Psoas muscle (tissue), 8 donors: Measurements from ENCODE around the gene DAPK3. TPM values are rescaled to one million over a fixed set of nuclear protein-coding genes. Genes with fewer than 3 reads are reported as not detected.
"Not testable (repeated sequence)": the region's sequence is repeated elsewhere in the genome, so short reads cannot be mapped to it uniquely, and the experiment has no call there.

ENCODE experiments used
- ATAC-seq, 4 donors: fragments of 200-7000 bp; cut with Tn5 transposase; one replicate each; pipeline ENCODE4 v1.9.1; 2020; ENCODE audit warnings: moderate library complexity in 3 of 4, mild to moderate bottlenecking in 2 of 4
- DNase-seq, 2 donors: peaks; one replicate each; pipeline ENCODE4 v3.0.0-alpha.2; 2020
- H3K27ac ChIP-seq: fragments of 200-600 bp; one replicate; pipeline ENCODE4 v1.8.0; 2022
- H3K27me3 ChIP-seq, 3 donors: fragments of 200-600 bp in 1 of 3; one replicate each; pipeline versions ENCODE4 v1.6.1 to v1.8.0; 2013 to 2022; ENCODE audit warnings: low read length in 2 of 3, mild to moderate bottlenecking in 2 of 3, moderate library complexity in 1 of 3; ENCODE audit not compliant: insufficient read depth in 3 of 3
- H3K36me3 ChIP-seq, 2 donors: fragments of 200-600 bp in 1 of 2; one replicate each; pipeline versions ENCODE4 v1.6.1 to v1.8.0; 2013 to 2022; ENCODE audit warnings: low read depth in 1 of 2, mild to moderate bottlenecking in 1 of 2, moderate library complexity in 1 of 2; ENCODE audit not compliant: insufficient read depth in 1 of 2
- H3K4me1 ChIP-seq: fragments of 200-600 bp; one replicate; pipeline ENCODE4 v1.8.0; 2022
- H3K4me3 ChIP-seq: fragments of 200-600 bp; one replicate; pipeline ENCODE4 v1.8.0; 2022; ENCODE audit warnings: mild to moderate bottlenecking
- H3K9me3 ChIP-seq: fragments of 200-600 bp; one replicate; pipeline ENCODE4 v1.8.0; 2022
- WGBS, 3 donors: extraction: QIAGEN DNeasy Blood & Tissue Kit; methylation state at CpG; one replicate each; pipeline versions ENCODE4 v1.1.6 to v1.1.7; 2013; 5-methylcytosine and 5-hydroxymethylcytosine counted together
- intact Hi-C, 2 donors: fragments of 100-400 bp; cut with DNase I; formaldehyde crosslinking; loops; one replicate each; pipeline versions ENCODE4 v1.11.0 to v1.14.2; 2022
- polyA plus RNA-seq, 3 donors: library from polyadenylated mRNA; stranded (reverse); fragments of 200-250 nt; gene quantifications; one replicate each; pipeline ENCODE4 v1.2.3, GENCODE V29; 2013
- total RNA-seq, 4 donors: library from RNA; stranded (reverse); fragmentation: NEBNext Ultra II Directional in 2 of 4; extraction: Animal tissue kit (Norgen Biotek cat#: 25700) in 2 of 4; gene quantifications; one replicate each; pipeline versions ENCODE4 v1.2.1 to v1.2.4, GENCODE V29; 2021 to 2023
- TF ChIP-seq, protein P1 (sequence below): fragments of 200-600 bp; IDR thresholded peaks from one replicate; pipeline ENCODE4 v1.8.0; 2022; ENCODE audit warnings: antibody characterized with exemption
- donor health status: healthy with polysubstance abuse.
- donor health status: DM: no; HTN: no; CAD: no; lungs with moderate emphysema.
- donor health status: Bipolar disorder and iron deficiency.
- donor health status: healthy.
- donor health status: DM: yes; HTN: yes; CAD: no.
- donor health status: DM: no; HTN: no; CAD: no.
- donor health status: DM: no; HTN: no; CAD: no.
- donor health status: DM: yes; HTN: yes; CAD: no.

Gene DAPK3
- total and polyA plus RNA-seq, 7 donors, result 92.6 to 176 (median 142) TPM

DNA sequence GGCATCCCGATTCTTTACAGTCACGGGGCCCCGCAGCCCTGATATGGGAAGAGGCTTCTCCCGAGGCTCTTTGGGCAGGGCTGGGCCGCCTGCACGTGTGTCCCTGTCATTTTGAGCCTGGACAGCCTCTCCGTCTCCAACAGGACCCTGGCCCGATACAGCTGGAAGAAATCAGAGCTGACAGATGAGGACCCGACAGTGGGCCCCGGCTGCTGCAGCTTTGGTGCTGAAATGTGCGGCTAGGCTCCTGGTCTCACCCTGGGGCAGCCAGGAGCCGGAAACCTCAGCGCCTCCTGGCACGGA lies 39.9 kb upstream of the DAPK3 start:
- peak overlapping the region; percentile 91 for H3K27ac ChIP-seq
- H3K36me3 ChIP-seq, result peaks cover 5 to 21% of the 10 kb centered on the region in 2 donors
- H3K4me3 ChIP-seq, result peak overlapping the region; percentile 87
- peaks cover 64% of the 10 kb centered on the region for H3K4me1 ChIP-seq
- no peaks in the 10 kb centered on the region for H3K27me3 ChIP-seq
- TF ChIP-seq, protein P1, sequence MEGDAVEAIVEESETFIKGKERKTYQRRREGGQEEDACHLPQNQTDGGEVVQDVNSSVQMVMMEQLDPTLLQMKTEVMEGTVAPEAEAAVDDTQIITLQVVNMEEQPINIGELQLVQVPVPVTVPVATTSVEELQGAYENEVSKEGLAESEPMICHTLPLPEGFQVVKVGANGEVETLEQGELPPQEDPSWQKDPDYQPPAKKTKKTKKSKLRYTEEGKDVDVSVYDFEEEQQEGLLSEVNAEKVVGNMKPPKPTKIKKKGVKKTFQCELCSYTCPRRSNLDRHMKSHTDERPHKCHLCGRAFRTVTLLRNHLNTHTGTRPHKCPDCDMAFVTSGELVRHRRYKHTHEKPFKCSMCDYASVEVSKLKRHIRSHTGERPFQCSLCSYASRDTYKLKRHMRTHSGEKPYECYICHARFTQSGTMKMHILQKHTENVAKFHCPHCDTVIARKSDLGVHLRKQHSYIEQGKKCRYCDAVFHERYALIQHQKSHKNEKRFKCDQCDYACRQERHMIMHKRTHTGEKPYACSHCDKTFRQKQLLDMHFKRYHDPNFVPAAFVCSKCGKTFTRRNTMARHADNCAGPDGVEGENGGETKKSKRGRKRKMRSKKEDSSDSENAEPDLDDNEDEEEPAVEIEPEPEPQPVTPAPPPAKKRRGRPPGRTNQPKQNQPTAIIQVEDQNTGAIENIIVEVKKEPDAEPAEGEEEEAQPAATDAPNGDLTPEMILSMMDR, result no peak
- ATAC-seq (no peak), DNase-seq (no peak)
- no peaks in the 10 kb centered on the region for H3K9me3 ChIP-seq
- 49 to 60% (median 49%) methylated on average over 14 of the region's 14 CpGs for WGBS, 3 donors
- intact Hi-C loops, result loop anchor here in 1 of 2 donors (5.0 kb wide), 1 partner anchor 37 kb away; no protein-coding TSS in a partner anchor

DNA sequence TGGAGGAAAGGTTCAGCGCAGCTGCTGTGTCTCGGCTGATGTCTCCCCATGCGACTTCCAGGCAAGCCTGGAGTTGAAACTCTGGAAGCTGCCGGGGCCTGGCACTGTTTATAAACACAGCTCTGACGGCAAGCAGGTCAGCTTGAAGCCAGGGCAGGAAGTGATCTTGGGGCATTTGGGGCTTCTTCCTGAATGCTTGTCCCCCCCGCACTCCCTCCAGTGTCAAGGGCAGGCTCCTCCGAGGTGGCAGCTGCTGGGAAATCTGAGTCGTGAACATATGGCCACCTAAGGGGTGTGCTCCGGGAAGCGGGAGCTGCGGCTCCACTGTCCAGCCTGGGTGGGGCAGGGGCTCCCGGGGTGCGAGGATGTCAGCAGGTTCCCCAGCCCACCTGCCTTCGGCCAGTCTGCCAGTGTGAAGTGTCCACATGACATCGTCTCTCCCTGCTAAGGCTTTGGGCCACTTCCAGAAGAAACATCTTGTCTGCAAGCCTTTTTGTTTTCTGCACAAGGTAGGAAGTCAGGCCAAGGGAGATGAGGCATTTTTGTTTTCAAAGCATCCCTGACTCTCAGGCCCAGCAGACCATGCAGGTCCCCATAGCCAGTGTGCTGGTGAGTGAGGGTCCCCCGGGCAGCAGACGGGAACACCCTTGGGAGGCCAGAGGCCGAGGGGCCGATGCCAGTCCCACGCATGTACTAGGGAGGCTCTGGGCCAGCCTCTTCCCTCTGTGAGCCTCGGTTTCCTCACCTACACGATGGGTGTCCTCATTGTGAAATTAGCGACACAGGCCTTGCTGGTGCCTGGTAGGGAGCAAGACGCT lies 39.3 kb upstream of the DAPK3 start:
- TF ChIP-seq, protein P1, result no peak
- peak overlapping the region; percentile 91 for H3K27ac ChIP-seq

DNA sequence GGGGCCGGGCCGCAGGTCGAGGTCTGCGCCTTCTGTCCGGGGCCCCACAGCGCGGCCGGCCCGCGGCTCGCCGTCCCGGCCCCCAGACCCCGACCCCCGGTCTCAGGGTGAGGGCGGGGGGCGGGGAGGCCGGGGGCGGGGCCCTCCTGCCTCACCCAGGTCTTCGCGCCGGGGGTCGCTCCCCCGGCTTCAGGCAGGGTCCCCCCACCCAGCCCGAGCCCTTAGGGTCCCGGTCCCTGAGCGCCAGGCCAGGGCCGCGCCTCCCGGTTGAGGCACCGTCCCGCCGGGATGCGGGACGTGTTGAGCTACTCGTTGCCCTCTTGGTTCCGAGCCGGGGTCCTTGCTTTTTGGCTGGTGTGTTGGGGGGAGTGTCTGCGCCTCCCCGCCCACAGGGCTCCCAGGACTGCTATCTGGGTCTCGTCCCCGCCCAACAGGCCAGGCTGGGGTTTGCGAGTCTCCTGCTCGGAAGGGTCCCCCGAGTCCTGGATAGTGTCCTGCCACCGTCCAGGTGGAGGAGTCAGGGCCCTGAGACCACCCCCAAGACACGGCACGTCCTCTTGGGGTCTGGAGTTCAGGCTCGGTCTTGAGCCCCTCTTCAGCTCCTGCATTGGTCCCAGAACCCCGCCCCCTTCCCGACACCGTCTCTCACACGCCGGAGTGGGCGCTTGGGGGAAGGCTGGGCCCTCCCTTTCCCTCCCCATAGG lies 37.1 kb upstream of the DAPK3 start:
- 1 to 2% (median 1%) methylated on average over 30 to 55 of the region's 55 CpGs for WGBS, 3 donors
- ATAC-seq, result peak in 2 of 4 donors; percentile 4
- intact Hi-C loops, result loop anchor here (5.0 kb wide), 2 partner anchors 54 to 109 kb away; no protein-coding TSS in a partner anchor
- TF ChIP-seq, protein P1, result no peak
- Histone ChIP-seq H3K4me1 (peaks cover 41% of the 10 kb centered on the region), H3K4me3 (peak overlapping the region; percentile 87), H3K27ac (peak overlapping the region; percentile 91), H3K9me3 (no peaks in the 10 kb centered on the region), H3K27me3 (no peaks in the 10 kb centered on the region), H3K36me3 (peaks cover 0 to 2% of the 10 kb centered on the region in 2 donors)
- DNase-seq, result peak in 1 of 2 donors; percentile 66

More for the DNA sequence above, 39.3 kb upstream of the DAPK3 start:
- peak overlapping the region; percentile 87 for H3K4me3 ChIP-seq
- DNase-seq (no peak), ATAC-seq (peak in 2 of 4 donors; percentile 14 to 23)
- peaks cover 59% of the 10 kb centered on the region for H3K4me1 ChIP-seq
- intact Hi-C loops, result loop anchor here (5.0 kb wide), 3 partner anchors 37 to 107 kb away; no protein-coding TSS in a partner anchor
- H3K36me3 ChIP-seq, result peaks cover 5 to 21% of the 10 kb centered on the region in 2 donors
- WGBS, 3 donors, result 33 to 39% (median 34%) methylated on average over 24 of the region's 24 CpGs
- H3K9me3 ChIP-seq, result no peaks in the 10 kb centered on the region
- H3K27me3 ChIP-seq, result no peaks in the 10 kb centered on the region

DNA sequence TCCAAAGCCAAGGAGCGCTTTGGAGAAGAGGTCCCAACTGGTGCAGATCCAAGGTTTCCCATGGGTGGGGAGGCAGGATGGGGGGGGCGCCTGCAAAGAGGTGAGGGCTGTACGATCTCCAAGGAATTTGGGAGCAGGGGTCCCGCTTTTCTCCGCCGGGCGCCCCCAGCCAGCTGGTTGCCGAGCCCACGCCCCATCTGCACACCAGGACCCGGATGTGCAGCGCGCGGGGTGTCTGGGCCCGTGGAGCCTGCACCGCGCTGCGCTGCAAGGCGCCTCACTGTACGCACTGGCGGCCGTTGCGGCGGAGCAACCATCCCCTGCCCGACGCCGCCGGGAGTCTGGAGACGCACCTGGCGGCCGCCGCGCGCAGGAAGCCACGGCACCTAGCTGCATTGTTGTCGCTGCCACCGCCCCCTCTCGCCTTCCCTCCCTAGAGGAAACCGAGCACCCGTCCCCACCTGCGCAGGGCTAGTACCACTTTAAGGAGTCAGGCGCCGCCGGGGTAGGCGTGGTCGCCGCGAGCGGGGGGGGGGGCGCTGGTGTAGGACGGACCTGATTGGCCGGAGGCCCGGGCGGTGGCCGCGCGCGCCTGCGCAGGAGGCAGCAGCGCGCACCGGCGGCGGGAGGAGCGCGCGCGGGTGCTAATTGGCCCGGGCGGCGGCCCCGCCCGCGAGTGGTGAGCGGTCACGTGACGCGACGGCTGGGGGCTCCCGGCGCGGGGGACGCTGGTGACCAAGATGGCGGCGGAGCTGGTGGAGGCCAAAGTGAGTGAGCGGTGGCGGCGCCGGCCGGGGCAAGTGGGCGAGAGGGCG lies 36.3 kb upstream of the DAPK3 start, which contains the start of gene PIAS4:
Gene PIAS4 (plus strand): TSS at position 716 of the 815 bp plus-strand sequence. CDS start 25 bp downstream, at position 741.
- H3K27ac ChIP-seq, result peak within 1 kb of the TSS; percentile 91
- ATAC-seq (peak; percentile 89 to 95 (median 92)), DNase-seq (peak; percentile 97 to 98)
- intact Hi-C loops, result loop anchor here (5.0 kb wide), 2 partner anchors 55 to 110 kb away; no protein-coding TSS in a partner anchor
- no peaks in the 10 kb centered on the region for H3K9me3 ChIP-seq
- peak within 1 kb of the TSS; percentile 87 for H3K4me3 ChIP-seq
- WGBS, 3 donors, result 0% methylated on average over 51 to 91 of the region's 91 CpGs
- H3K4me1 ChIP-seq, result peaks cover 34% of the 10 kb centered on the region
- no peaks in the 10 kb centered on the region for H3K36me3 ChIP-seq
- TF ChIP-seq, protein P1, result no peak
- no peaks in the 10 kb centered on the region for H3K27me3 ChIP-seq

DNA sequence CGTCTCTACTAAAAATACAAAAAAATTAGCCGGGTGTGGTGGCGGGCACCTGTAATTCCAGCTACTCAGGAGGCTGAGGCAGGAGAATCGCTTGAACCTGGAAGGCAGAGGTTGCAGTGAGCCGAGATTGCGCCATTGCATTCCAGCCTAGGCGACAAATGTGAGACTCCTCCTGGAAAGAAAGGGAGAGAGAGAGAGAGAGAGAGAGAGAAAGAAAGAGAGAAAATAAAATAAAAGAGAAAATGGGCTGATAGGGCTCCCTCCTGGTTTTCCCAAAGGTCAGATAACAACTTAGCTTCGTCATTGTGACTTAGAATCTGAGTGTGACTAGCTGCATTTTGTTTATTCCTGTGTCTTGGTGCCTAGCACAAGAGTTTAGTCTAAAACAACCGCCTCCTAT lies 34.5 kb upstream of the DAPK3 start:
- H3K27me3 ChIP-seq, DNase-seq, H3K4me3 ChIP-seq, H3K36me3 ChIP-seq, ATAC-seq, H3K9me3 ChIP-seq, H3K27ac ChIP-seq: not testable (repeated sequence)
- intact Hi-C loops, result loop anchor here (5.0 kb wide), 2 partner anchors 57 to 112 kb away; no protein-coding TSS in a partner anchor
- H3K4me1 ChIP-seq, result peaks cover 21% of the 10 kb centered on the region
- WGBS, 3 donors, result 94 to 97% (median 95%) methylated on average over 9 of the region's 9 CpGs

DNA sequence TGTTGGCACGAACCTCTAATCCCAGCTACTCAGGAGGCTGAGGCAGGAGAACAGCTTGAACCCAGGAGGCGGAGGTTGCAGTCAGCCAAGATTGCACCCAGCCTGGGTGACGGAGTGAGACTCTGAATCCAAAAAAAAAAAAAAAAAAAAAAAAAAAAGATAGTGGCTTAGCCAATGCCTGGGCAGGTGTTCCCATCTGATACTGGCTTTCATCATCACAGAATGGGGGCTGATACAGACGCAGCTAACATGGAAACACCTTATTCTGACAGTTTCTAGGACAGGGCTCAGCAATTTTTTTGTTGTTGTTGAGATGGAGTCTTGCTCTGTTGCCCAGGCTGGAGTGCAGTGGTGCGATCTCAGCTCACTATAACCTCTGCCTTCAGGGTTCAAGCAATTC lies 29.9 kb upstream of the DAPK3 start:
- intact Hi-C loops, result not testable (repeated sequence)

More for the DNA sequence above, 29.9 kb upstream of the DAPK3 start:
- not testable (repeated sequence) for H3K4me3 ChIP-seq, H3K9me3 ChIP-seq, DNase-seq, H3K27me3 ChIP-seq, H3K27ac ChIP-seq, H3K36me3 ChIP-seq, H3K4me1 ChIP-seq, ATAC-seq
- 88 to 90% (median 89%) methylated on average over 5 of the region's 5 CpGs for WGBS, 3 donors
